GM12878 (cell line): ENCODE results near the gene MSH4. TPM values are rescaled to one million over a fixed set of nuclear protein-coding genes. Genes with fewer than 3 reads are reported as not detected.

Experiments used
- ATAC-seq: fragments of 200-7000 bp; cut with Tn5 transposase; 3 replicates; pipeline ENCODE4 v1.9.1; 2020; ENCODE audit warnings: mild to moderate bottlenecking, moderate library complexity
- BruUV-seq: library from RNA; stranded (reverse); fragments of 400-500 nt; replicated peaks from 2 replicates; lab custom pipeline; 2021; lab: Mats Ljungman, UMichigan
- CTCF ChIA-PET: fragments of 300-600 bp; sonication (Branson Sonifier 250); formaldehyde crosslinking; extraction: SDS; loops from one replicate; lab custom pipeline; 2021; ENCODE audit warnings: inconsistent platforms; lab: Yijun Ruan, JAX
- POLR2A ChIA-PET: fragments of 350-600 bp; formaldehyde crosslinking; extraction: SDS; loops from one replicate; lab custom pipeline; 2021; ENCODE audit warnings: inconsistent platforms; lab: Charles Lee
- RAD21 ChIA-PET: fragments of 300-600 bp; sonication (Branson Sonifier 250); formaldehyde crosslinking; loops from one replicate; lab custom pipeline; 2023; ENCODE audit warnings: antibody characterized with exemption; ENCODE audit not compliant: unreplicated experiment; lab: Charles Lee
- SMC1A ChIA-PET: fragments of 300-600 bp; sonication (Branson Sonifier 250); formaldehyde crosslinking; loops from one replicate; lab custom pipeline; 2023; ENCODE audit not compliant: unreplicated experiment, uncharacterized antibody; lab: Charles Lee
- DNase-seq: peaks from one replicate; pipeline ENCODE4 v3.0.0-alpha.2; 2011; ENCODE audit warnings: low read depth, low spot score
- FAIRE-seq: peaks from 3 replicates; lab custom pipeline; 2011; peaks lifted over from hg19 to GRCh38; lab: Jason Lieb, UNC
- H2AFZ ChIP-seq: 2 replicates; pipeline ENCODE4 v1.6.0; 2011; ENCODE audit warnings: low read depth, low read length, control low read depth; ENCODE audit not compliant: control insufficient read depth
- H3K27ac ChIP-seq: 2 replicates; pipeline ENCODE4 v1.5.1; 2011; ENCODE audit warnings: control low read depth; ENCODE audit not compliant: control insufficient read depth, insufficient read depth
- H3K27me3 ChIP-seq, 2 experiments: replicated peaks in 1 of 2; 2 replicates each; pipeline versions ENCODE4 v1.6.0 to v1.6.1; 2011; ENCODE audit warnings: low read length in 1 of 2; ENCODE audit not compliant: control insufficient read depth in 2 of 2, insufficient read depth in 2 of 2
- H3K36me3 ChIP-seq, 2 experiments: 2 replicates each; pipeline ENCODE4 v1.5.1; 2011; ENCODE audit warnings: low read length in 1 of 2; ENCODE audit not compliant: control insufficient read depth in 2 of 2, insufficient read depth in 2 of 2
- H3K4me1 ChIP-seq: 2 replicates; pipeline ENCODE4 v1.6.1; 2011; ENCODE audit warnings: mild to moderate bottlenecking, low read length, moderate library complexity, mixed read lengths; ENCODE audit not compliant: control insufficient read depth, insufficient read depth
- H3K4me2 ChIP-seq: 2 replicates; pipeline ENCODE4 v1.6.0; 2011; ENCODE audit warnings: control low read depth; ENCODE audit not compliant: control insufficient read depth, insufficient read depth
- H3K4me3 ChIP-seq: fragments of 200-600 bp; sonication (generic); 2 replicates; pipeline ENCODE4 v1.5.1; 2016
- H3K79me2 ChIP-seq: 2 replicates; pipeline ENCODE4 v1.6.0; 2011; ENCODE audit warnings: low read length; ENCODE audit not compliant: control insufficient read depth, insufficient read depth
- H3K9ac ChIP-seq: 2 replicates; pipeline ENCODE4 v1.8.0; 2011; ENCODE audit warnings: low read length, control low read depth, mixed read lengths; ENCODE audit not compliant: control insufficient read depth, insufficient read depth
- H3K9me3 ChIP-seq: replicated peaks from 3 replicates; pipeline ENCODE4 v1.5.1; 2011; ENCODE audit warnings: mild to moderate bottlenecking, low read length; ENCODE audit not compliant: control insufficient read depth, insufficient read depth
- H4K20me1 ChIP-seq: 2 replicates; pipeline ENCODE4 v1.6.0; 2011; ENCODE audit not compliant: control insufficient read depth, insufficient read depth
- CBX5 ChIP-seq: sonication (generic); IDR thresholded peaks from 2 replicates; pipeline ENCODE4 v1.6.1; 2016; ENCODE audit warnings: low read depth, moderate library complexity, mild to moderate bottlenecking, inconsistent platforms
- ELK1 ChIP-seq: IDR thresholded peaks from 2 replicates; pipeline ENCODE4 v1.6.1; 2012; ENCODE audit warnings: low read depth, low read length, improper control_type of control experiment
- FOS ChIP-seq: IDR thresholded peaks from 3 replicates; pipeline ENCODE4 v1.6.1; 2011; ENCODE audit warnings: borderline replicate concordance; ENCODE audit not compliant: insufficient read length; ENCODE audit errors: extremely low read depth
- FOXK2 ChIP-seq: fragments of 450-650 bp; IDR thresholded peaks from 2 replicates; pipeline ENCODE4 v1.6.1; 2017; ENCODE audit warnings: mild to moderate bottlenecking, moderate library complexity
- HDAC6 ChIP-seq: fragments of 200-600 bp; sonication (generic); IDR thresholded peaks from one replicate; pipeline ENCODE4 v1.8.0; 2017; ENCODE audit warnings: antibody characterized with exemption; ENCODE audit not compliant: unreplicated experiment
- IRF4 ChIP-seq: IDR thresholded peaks from 2 replicates; pipeline ENCODE4 v1.6.1; 2011; ENCODE audit warnings: low read depth, low read length
- MTA3 ChIP-seq: IDR thresholded peaks from 2 replicates; pipeline ENCODE4 v1.6.1; 2012; ENCODE audit warnings: low read length, inconsistent platforms, borderline replicate concordance
- NFYB ChIP-seq: IDR thresholded peaks from 2 replicates; pipeline ENCODE4 v1.6.1; 2011; ENCODE audit warnings: low read depth, mild to moderate bottlenecking, low read length, improper control_type of control experiment, moderate library complexity; ENCODE audit not compliant: insufficient read depth
- POLR2A ChIP-seq: IDR thresholded peaks from 2 replicates; pipeline ENCODE4 v1.6.1; 2011; ENCODE audit warnings: low read depth, mild to moderate bottlenecking, low read length
- POLR2AphosphoS5 ChIP-seq: IDR thresholded peaks from 2 replicates; pipeline ENCODE4 v1.6.1; 2011; ENCODE audit warnings: mild to moderate bottlenecking, low read length, inconsistent platforms
- RBBP5 ChIP-seq: fragments of 200-600 bp; sonication (generic); conservative IDR thresholded peaks from 2 replicates; pipeline ENCODE4 v1.6.1; 2016
- RUNX3 ChIP-seq: IDR thresholded peaks from 2 replicates; pipeline ENCODE4 v1.6.1; 2012; ENCODE audit warnings: low read length, inconsistent platforms
- SIX5 ChIP-seq: IDR thresholded peaks from 2 replicates; pipeline ENCODE4 v1.6.1; 2011; ENCODE audit warnings: mild to moderate bottlenecking, low read depth, low read length, moderate library complexity; ENCODE audit not compliant: severe bottlenecking
- TCF3 ChIP-seq: IDR thresholded peaks from 2 replicates; pipeline ENCODE4 v1.6.1; 2012; ENCODE audit warnings: low read depth, mild to moderate bottlenecking, low read length, borderline replicate concordance; ENCODE audit not compliant: insufficient read depth
- USF2 ChIP-seq: IDR thresholded peaks from 2 replicates; pipeline ENCODE4 v1.6.1; 2011; ENCODE audit warnings: low read depth, low read length, improper control_type of control experiment, borderline replicate concordance
- ZBTB11 ChIP-seq: fragments of 450-650 bp; formaldehyde crosslinking; IDR thresholded peaks from 2 replicates; pipeline ENCODE4 v1.5.0; 2022; ENCODE audit warnings: mild to moderate bottlenecking, missing genetic modification characterization
- ZNF687 ChIP-seq: fragments of 450-650 bp; IDR thresholded peaks from 2 replicates; pipeline ENCODE4 v1.6.1; 2017; ENCODE audit warnings: mild to moderate bottlenecking, moderate library complexity
- ZSCAN29 ChIP-seq: fragments of 450-650 bp; IDR thresholded peaks from 2 replicates; pipeline ENCODE4 v1.6.1; 2017; ENCODE audit warnings: mild to moderate bottlenecking, moderate library complexity
- in situ Hi-C: fragments of 300-500 bp; cut with MboI; formaldehyde crosslinking; loops from 9 replicates; pipeline ENCODE4 v1.14.3; 2018; ENCODE audit warnings: mixed read lengths
- intact Hi-C: fragments of 100-400 bp; cut with micrococcal nuclease; formaldehyde crosslinking; loops from one replicate; pipeline ENCODE4 v1.14.2; 2022; ENCODE audit not compliant: unreplicated experiment
- polyA plus RNA-seq, 11 experiments: library from polyadenylated mRNA; depleted of rRNA in 4 of 11; unstranded in 6 of 11; stranded (reverse) in 5 of 11; fragments of >200 nt; fragmentation: Nextera tagmentation in 4 of 11; fragmentation: Illumina TruSeq in 1 of 11; extraction: Ambion mirVana in 4 of 11; extraction: Trizol in 1 of 11; gene quantifications; 1 replicate in 1 of 11; 2 replicates in 10 of 11; pipeline versions ENCODE4 v1.2.1 to v1.2.3, GENCODE V29; 2011 to 2016; ENCODE audit warnings: inconsistent platforms in 2 of 11, missing spikeins in 2 of 11, low read depth in 1 of 11
- total RNA-seq, 4 experiments: library from RNA; depleted of rRNA in 3 of 4; stranded (reverse); fragments of >200 nt in 3 of 4; fragmentation: Illumina TruSeq in 1 of 4; extraction: Trizol in 1 of 4; gene quantifications; 2 replicates each; pipeline versions ENCODE4 v1.2.1 to v1.2.3, GENCODE V29; 2013 to 2021

The MSH4 gene
- total and polyA plus RNA-seq, 10 of the 15 experiments (the other 5 are each of a cell fraction or from before 2014, with no cell fraction given): 0.04 to 0.34 (median 0.09) TPM; not detected in 3

GRCh38 chr1:75841421-75841820, 44.7 kb downstream of the MSH4 start:
- Histone ChIP-seq H3K9ac (no peak overlapping the region), H3K79me2 (no peaks in the 10 kb centered on the region), H4K20me1 (no peaks in the 10 kb centered on the region), H3K4me3 (no peak overlapping the region), H3K27me3 (no peaks in the 10 kb centered on the region), H3K27ac (no peak overlapping the region), H3K9me3 (no peaks in the 10 kb centered on the region), H2AFZ (no peak overlapping the region), H3K4me1 (no peaks in the 10 kb centered on the region), H3K36me3 (no peaks in the 10 kb centered on the region), H3K4me2 (no peak overlapping the region)
- TF ChIP-seq USF2: no peak
- no peak for TF ChIP-seq ZSCAN29
- no peak for TF ChIP-seq MTA3
- TF ChIP-seq TCF3: no peak
- TF ChIP-seq RUNX3: no peak
- no peak for TF ChIP-seq ELK1
- no peak for TF ChIP-seq IRF4
- no peak for TF ChIP-seq FOS
- no peak for TF ChIP-seq POLR2AphosphoS5
- no peak for TF ChIP-seq CBX5
- TF ChIP-seq HDAC6: no peak
- no peak for TF ChIP-seq FOXK2
- no peak for TF ChIP-seq ZBTB11 (CRISPR knock-in tag)
- no peak for TF ChIP-seq POLR2A
- no peak for TF ChIP-seq RBBP5
- no peak for TF ChIP-seq ZNF687
- no peak for TF ChIP-seq SIX5
- TF ChIP-seq NFYB: no peak
- CTCF ChIA-PET: interaction anchor here (1.2 kb wide), 1 partner anchor 55 kb away, joined by 3 read pairs; no protein-coding TSS in a partner anchor
- no peak for ATAC-seq
- RAD21 ChIA-PET: no interaction called here
- POLR2A ChIA-PET: interaction anchor here (0.5 kb wide), 1 partner anchor 1107 kb away, joined by 4 read pairs; no protein-coding TSS in a partner anchor
- SMC1A ChIA-PET: no interaction called here
- no TSS peak for BruUV-seq
- in situ Hi-C loops (no loop called here), intact Hi-C loops (no loop called here)
- DNase-seq: no peak
- FAIRE-seq: no peak
